ENCODE data around the gene FEZF1.
"Not testable (repeated sequence)": the region's sequence is repeated elsewhere in the genome, so short reads cannot be mapped to it uniquely, and the experiment has no call there.

Gene FEZF1

GRCh38 chr7:122306320-122307227, 2.0 kb upstream of the FEZF1 start:
- DNase-seq, result no peak

- no peak for DNase-seq
These were observed 1.1 kb upstream of the FEZF1 start for GRCh38 chr7:122305475-122306319.

GRCh38 chr7:122304996-122305421, 459 bp upstream of the FEZF1 start:
- no peak for DNase-seq

GRCh38 chr7:122303531-122304318, 825 bp downstream of the FEZF1 start:
- DNase-seq, result no peak

- DNase-seq, result no peak
These were observed 1.6 kb downstream of the FEZF1 start for GRCh38 chr7:122302761-122303530.

- DNase-seq, result no peak
These were observed 2.4 kb downstream of the FEZF1 start for GRCh38 chr7:122301858-122302760.

- DNase-seq, result no peak
These were observed 3.4 kb downstream of the FEZF1 start for GRCh38 chr7:122300956-122301833.

GRCh38 chr7:122300211-122300932, 4.2 kb downstream of the FEZF1 start:
- no peak for DNase-seq

- DNase-seq, result no peak
These were observed 4.8 kb downstream of the FEZF1 start for GRCh38 chr7:122299624-122300210.

- no peak for DNase-seq
These were observed 5.9 kb downstream of the FEZF1 start for GRCh38 chr7:122298618-122299017.

- no peak for DNase-seq
These were observed 6.4 kb downstream of the FEZF1 start for GRCh38 chr7:122298131-122298530.

GRCh38 chr7:122291189-122291588, 13.4 kb downstream of the FEZF1 start:
- no peak for DNase-seq

- DNase-seq, result no peak
These were observed 14.1 kb downstream of the FEZF1 start for GRCh38 chr7:122290476-122290875.

- no peak for DNase-seq
These were observed 15.1 kb downstream of the FEZF1 start for GRCh38 chr7:122289426-122289825.

- DNase-seq, result not testable (repeated sequence)
These were observed 19.9 kb downstream of the FEZF1 start for GRCh38 chr7:122284608-122285007.

GRCh38 chr7:122273117-122273516, 31.4 kb downstream of the FEZF1 start:
- DNase-seq, result no peak

GRCh38 chr7:122269241-122269640, 35.3 kb downstream of the FEZF1 start:
- DNase-seq, result no peak

- no peak for DNase-seq
These were observed 36.4 kb downstream of the FEZF1 start for GRCh38 chr7:122268101-122268500.

- DNase-seq, result no peak
These were observed 42.3 kb downstream of the FEZF1 start for GRCh38 chr7:122262246-122262645.
